Activated CD8-positive, alpha-beta T cell treated with anti-CD3 and anti-CD28 coated beads for 36 hours (primary cell): Measurements from ENCODE around the gene SPTB. TPM values are rescaled to one million over a fixed set of nuclear protein-coding genes. Genes with fewer than 3 reads are reported as not detected.

ENCODE experiments used
- ATAC-seq: fragments of 200-7000 bp; cut with Tn5 transposase; one replicate; pipeline ENCODE4 v1.10.0; 2021; ENCODE audit warnings: mild to moderate bottlenecking, moderate library complexity
- CTCF ChIA-PET: fragments of 350-600 bp; sonication (Branson Sonifier 250); formaldehyde crosslinking; loops from one replicate; lab custom pipeline; 2021; ENCODE audit warnings: antibody characterized with exemption; lab: Charles Lee
- POLR2A ChIA-PET: fragments of 350-600 bp; sonication (Branson Sonifier 250); formaldehyde crosslinking; loops from one replicate; lab custom pipeline; 2021; ENCODE audit warnings: antibody characterized with exemption; lab: Charles Lee
- DNase-seq: peaks from one replicate; pipeline ENCODE4 v3.0.0-alpha.2; 2020
- H3K27ac Mint-ChIP-seq: one replicate; pipeline ENCODE4 v1.8.0; 2021; ENCODE audit warnings: mild to moderate bottlenecking, mixed read lengths
- H3K27me3 Mint-ChIP-seq: one replicate; pipeline ENCODE4 v1.8.0; 2021; ENCODE audit warnings: mixed read lengths
- H3K36me3 Mint-ChIP-seq: one replicate; pipeline ENCODE4 v1.8.0; 2021; ENCODE audit warnings: low read depth, mixed read lengths
- H3K4me1 Mint-ChIP-seq: one replicate; pipeline ENCODE4 v1.8.0; 2021; ENCODE audit warnings: low read depth, mixed read lengths
- H3K4me3 Mint-ChIP-seq: one replicate; pipeline ENCODE4 v1.8.0; 2021; ENCODE audit warnings: mild to moderate bottlenecking, moderate library complexity, mixed read lengths
- H3K9me3 Mint-ChIP-seq: one replicate; pipeline ENCODE4 v1.8.0; 2021; ENCODE audit warnings: mixed read lengths
- intact Hi-C: fragments of 100-400 bp; cut with micrococcal nuclease; formaldehyde crosslinking; loops from one replicate; pipeline ENCODE4 v1.10.0; 2022
- total RNA-seq, 2 experiments: library from RNA; stranded (reverse); gene quantifications; one replicate each; pipeline ENCODE4 v1.2.3, GENCODE V29; 2021
- TF ChIP-seq, protein P1 (sequence below): fragments of 200-600 bp; IDR thresholded peaks from one replicate; pipeline ENCODE4 v1.8.0; 2022; ENCODE audit warnings: antibody characterized with exemption, mild to moderate bottlenecking

Gene SPTB
- total RNA-seq, 2 experiments from 2014 or later, result 0.07 to 0.27 TPM

GRCh38 chr14:64721391-64721791, 158.3 kb downstream of the SPTB start:
- Mint-ChIP-seq H3K27ac (no peak overlapping the region), H3K4me3 (no peak overlapping the region), H3K9me3 (no peaks in the 10 kb centered on the region), H3K4me1 (peaks cover 24% of the 10 kb centered on the region), H3K27me3 (no peaks in the 10 kb centered on the region), H3K36me3 (no peaks in the 10 kb centered on the region)
- intact Hi-C loops, result no loop called here
- TF ChIP-seq, protein P1, sequence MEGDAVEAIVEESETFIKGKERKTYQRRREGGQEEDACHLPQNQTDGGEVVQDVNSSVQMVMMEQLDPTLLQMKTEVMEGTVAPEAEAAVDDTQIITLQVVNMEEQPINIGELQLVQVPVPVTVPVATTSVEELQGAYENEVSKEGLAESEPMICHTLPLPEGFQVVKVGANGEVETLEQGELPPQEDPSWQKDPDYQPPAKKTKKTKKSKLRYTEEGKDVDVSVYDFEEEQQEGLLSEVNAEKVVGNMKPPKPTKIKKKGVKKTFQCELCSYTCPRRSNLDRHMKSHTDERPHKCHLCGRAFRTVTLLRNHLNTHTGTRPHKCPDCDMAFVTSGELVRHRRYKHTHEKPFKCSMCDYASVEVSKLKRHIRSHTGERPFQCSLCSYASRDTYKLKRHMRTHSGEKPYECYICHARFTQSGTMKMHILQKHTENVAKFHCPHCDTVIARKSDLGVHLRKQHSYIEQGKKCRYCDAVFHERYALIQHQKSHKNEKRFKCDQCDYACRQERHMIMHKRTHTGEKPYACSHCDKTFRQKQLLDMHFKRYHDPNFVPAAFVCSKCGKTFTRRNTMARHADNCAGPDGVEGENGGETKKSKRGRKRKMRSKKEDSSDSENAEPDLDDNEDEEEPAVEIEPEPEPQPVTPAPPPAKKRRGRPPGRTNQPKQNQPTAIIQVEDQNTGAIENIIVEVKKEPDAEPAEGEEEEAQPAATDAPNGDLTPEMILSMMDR, result no peak
- DNase-seq (no peak), ATAC-seq (no peak)
- CTCF ChIA-PET, result no interaction called here
- POLR2A ChIA-PET, result interaction anchor here (1.3 kb wide), 1 partner anchor 13 kb away, joined by 3 read pairs; no protein-coding TSS in a partner anchor

- TF ChIP-seq, protein P1, result no peak
- intact Hi-C loops, result no loop called here
- H3K4me1 Mint-ChIP-seq, result peaks cover 24% of the 10 kb centered on the region
These were observed 159.6 kb downstream of the SPTB start for GRCh38 chr14:64720131-64720576.

GRCh38 chr14:64719601-64720000, 160.1 kb downstream of the SPTB start:
- ChIA-PET CTCF (no interaction called here), POLR2A (no interaction called here)
- Mint-ChIP-seq H3K9me3 (no peaks in the 10 kb centered on the region), H3K27me3 (no peaks in the 10 kb centered on the region), H3K36me3 (no peaks in the 10 kb centered on the region), H3K27ac (no peak overlapping the region), H3K4me3 (no peak overlapping the region), H3K4me1 (peaks cover 24% of the 10 kb centered on the region)
- intact Hi-C loops, result no loop called here
- TF ChIP-seq, protein P1, result no peak
- DNase-seq (no peak), ATAC-seq (no peak)

More at GRCh38 chr14:64720131-64720576, 159.6 kb downstream of the SPTB start:
- no peak overlapping the region for H3K27ac Mint-ChIP-seq
- no peaks in the 10 kb centered on the region for H3K27me3 Mint-ChIP-seq
- H3K36me3 Mint-ChIP-seq, result no peaks in the 10 kb centered on the region
- CTCF ChIA-PET, result interaction anchor here (0.6 kb wide), 1 partner anchor 112 kb away, joined by 4 read pairs; no protein-coding TSS in a partner anchor
- POLR2A ChIA-PET, result no interaction called here
- no peaks in the 10 kb centered on the region for H3K9me3 Mint-ChIP-seq
- ATAC-seq, result no peak
- no peak for DNase-seq
- no peak overlapping the region for H3K4me3 Mint-ChIP-seq

- no peaks in the 10 kb centered on the region for H3K36me3 Mint-ChIP-seq
- H3K27me3 Mint-ChIP-seq, result no peaks in the 10 kb centered on the region
- no peak overlapping the region for H3K27ac Mint-ChIP-seq
- intact Hi-C loops, result no loop called here
- peaks cover 6% of the 10 kb centered on the region for H3K9me3 Mint-ChIP-seq
- TF ChIP-seq, protein P1, result no peak
- ChIA-PET POLR2A (interaction anchor here (1.5 kb wide), 1 partner anchor 9 kb away, joined by 3 read pairs; no protein-coding TSS in a partner anchor), CTCF (no interaction called here)
- no peak overlapping the region for H3K4me3 Mint-ChIP-seq
- DNase-seq, result no peak
- peaks cover 19% of the 10 kb centered on the region for H3K4me1 Mint-ChIP-seq
- no peak for ATAC-seq
These were observed 160.9 kb downstream of the SPTB start for GRCh38 chr14:64718762-64719161.

DNA sequence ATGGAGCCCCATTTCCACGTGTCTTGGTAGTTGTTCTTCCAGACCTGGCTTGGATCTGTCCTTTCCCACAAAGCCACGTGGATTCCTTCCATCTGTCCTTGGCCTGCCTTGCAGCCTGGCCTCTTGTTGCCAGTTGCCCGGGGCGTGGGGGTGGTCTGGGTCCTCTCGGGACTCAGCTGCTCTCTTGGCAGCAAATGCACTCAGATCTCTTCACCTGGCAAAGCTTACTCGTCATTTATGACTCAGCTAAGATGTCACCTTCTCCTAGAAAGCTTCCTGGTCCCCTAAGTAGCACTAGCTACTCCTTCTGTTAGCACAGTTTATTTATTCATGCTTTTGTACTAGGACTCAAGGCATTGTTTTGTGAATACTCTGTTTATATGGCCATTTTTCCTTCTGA, 161.8 kb downstream of the SPTB start:
- H3K4me1 Mint-ChIP-seq, result peaks cover 13% of the 10 kb centered on the region
- peaks cover 4% of the 10 kb centered on the region for H3K27me3 Mint-ChIP-seq
- ChIA-PET POLR2A (interaction anchor here (1.5 kb wide), 1 partner anchor 8 kb away, joined by 3 read pairs; no protein-coding TSS in a partner anchor), CTCF (no interaction called here)
- DNase-seq, result no peak
- intact Hi-C loops, result no loop called here
- H3K9me3 Mint-ChIP-seq, result peaks cover 13% of the 10 kb centered on the region
- H3K27ac Mint-ChIP-seq, result no peak overlapping the region
- H3K36me3 Mint-ChIP-seq, result no peaks in the 10 kb centered on the region
- H3K4me3 Mint-ChIP-seq, result no peak overlapping the region
- no peak for ATAC-seq
- TF ChIP-seq, protein P1, result no peak
